H9 (cell line): Measurements from ENCODE around the gene PDE6H. TPM values are rescaled to one million over a fixed set of nuclear protein-coding genes. Genes with fewer than 3 reads are reported as not detected.

Experiments used
- DNase-seq: peaks from one replicate; pipeline ENCODE4 v3.0.0-alpha.2; 2017
- H2AFZ ChIP-seq: one replicate; pipeline ENCODE4 v1.6.1; 2013; ENCODE audit warnings: mild to moderate bottlenecking, low read length, control low read depth, moderate library complexity
- H2AK5ac ChIP-seq: 2 replicates; pipeline ENCODE4 v1.6.1; 2013; ENCODE audit warnings: low read length, control low read depth, mixed read lengths; ENCODE audit not compliant: insufficient read length
- H2BK120ac ChIP-seq: one replicate; pipeline ENCODE4 v1.6.1; 2013; ENCODE audit warnings: low read depth, mild to moderate bottlenecking, low read length, control low read depth, inconsistent platforms; ENCODE audit not compliant: poor library complexity, severe bottlenecking
- H2BK12ac ChIP-seq: 2 replicates; pipeline ENCODE4 v1.6.1; 2013; ENCODE audit warnings: low read length, control low read depth, mixed read lengths, low read depth; ENCODE audit not compliant: insufficient read length
- H2BK15ac ChIP-seq: 2 replicates; pipeline ENCODE4 v1.6.1; 2013; ENCODE audit warnings: low read depth, low read length, control low read depth
- H2BK20ac ChIP-seq: one replicate; pipeline ENCODE4 v1.6.1; 2013; ENCODE audit warnings: low read depth, mild to moderate bottlenecking, low read length, control low read depth, inconsistent platforms; ENCODE audit not compliant: poor library complexity, severe bottlenecking
- H2BK5ac ChIP-seq: 2 replicates; pipeline ENCODE4 v1.6.1; 2013; ENCODE audit warnings: low read length, control low read depth, mixed read lengths; ENCODE audit not compliant: insufficient read length
- H3K14ac ChIP-seq: 2 replicates; pipeline ENCODE4 v1.6.1; 2013; ENCODE audit warnings: low read length, control low read depth; ENCODE audit not compliant: insufficient read depth
- H3K18ac ChIP-seq: 2 replicates; pipeline ENCODE4 v1.6.1; 2013; ENCODE audit warnings: low read depth, mild to moderate bottlenecking, mixed read lengths, low read length, control low read depth; ENCODE audit not compliant: insufficient read length
- H3K23ac ChIP-seq: 2 replicates; pipeline ENCODE4 v1.6.1; 2013; ENCODE audit warnings: low read length, control low read depth, mixed read lengths, low read depth; ENCODE audit not compliant: insufficient read length
- H3K23me2 ChIP-seq: 2 replicates; pipeline ENCODE4 v1.6.1; 2013; ENCODE audit warnings: low read depth, mild to moderate bottlenecking, mixed read lengths, low read length, control low read depth; ENCODE audit not compliant: insufficient read length, poor library complexity, severe bottlenecking
- H3K27ac ChIP-seq: 2 replicates; pipeline ENCODE4 v1.5.1; 2013; ENCODE audit warnings: low read length, control low read depth, mixed read lengths, low read depth; ENCODE audit not compliant: insufficient read length
- H3K27me3 ChIP-seq: 2 replicates; pipeline ENCODE4 v1.6.1; 2013; ENCODE audit warnings: low read length, control low read depth, inconsistent platforms; ENCODE audit not compliant: insufficient read depth
- H3K4ac ChIP-seq: 2 replicates; pipeline ENCODE4 v1.6.1; 2013; ENCODE audit warnings: low read depth, mild to moderate bottlenecking, control low read depth, inconsistent platforms, low read length, moderate library complexity
- H3K4me1 ChIP-seq: 2 replicates; pipeline ENCODE4 v1.6.1; 2013; ENCODE audit warnings: low read length, control low read depth, inconsistent platforms; ENCODE audit not compliant: insufficient read depth
- H3K4me2 ChIP-seq: 2 replicates; pipeline ENCODE4 v1.6.1; 2013; ENCODE audit warnings: low read length, control low read depth, mixed read lengths; ENCODE audit not compliant: insufficient read length, insufficient read depth
- H3K56ac ChIP-seq: 2 replicates; pipeline ENCODE4 v1.6.1; 2013; ENCODE audit warnings: low read depth, mild to moderate bottlenecking, mixed read lengths, low read length, control low read depth; ENCODE audit not compliant: insufficient read length
- H3K79me1 ChIP-seq: 2 replicates; pipeline ENCODE4 v1.6.1; 2013; ENCODE audit warnings: low read depth, mild to moderate bottlenecking, moderate library complexity, low read length, control low read depth, inconsistent platforms; ENCODE audit not compliant: insufficient read depth, poor library complexity, severe bottlenecking
- H3K79me2 ChIP-seq: 2 replicates; pipeline ENCODE4 v1.6.1; 2013; ENCODE audit warnings: low read length, control low read depth, inconsistent platforms; ENCODE audit not compliant: insufficient read depth
- H3K9ac ChIP-seq: 2 replicates; pipeline ENCODE4 v1.6.1; 2013; ENCODE audit warnings: low read length, control low read depth, mixed read lengths; ENCODE audit not compliant: insufficient read length; ENCODE audit errors: extremely low read depth
- H3K9me3 ChIP-seq: one replicate; pipeline ENCODE4 v1.6.1; 2013; ENCODE audit warnings: low read depth, low read length, inconsistent platforms; ENCODE audit not compliant: control insufficient read depth
- H3T11ph ChIP-seq: one replicate; pipeline ENCODE4 v1.6.1; 2013; ENCODE audit warnings: mild to moderate bottlenecking, low read length, control low read depth, inconsistent platforms
- H4K20me1 ChIP-seq: one replicate; pipeline ENCODE4 v1.6.1; 2013; ENCODE audit not compliant: control insufficient read depth, insufficient read length, insufficient read depth
- H4K5ac ChIP-seq: 2 replicates; pipeline ENCODE4 v1.6.1; 2013; ENCODE audit warnings: low read depth, mild to moderate bottlenecking, mixed read lengths, low read length, control low read depth; ENCODE audit not compliant: insufficient read length
- H4K8ac ChIP-seq: replicated peaks from 2 replicates; pipeline ENCODE4 v1.6.1; 2013; ENCODE audit warnings: low read length, control low read depth, mixed read lengths, low read depth; ENCODE audit not compliant: insufficient read length
- H4K91ac ChIP-seq: 2 replicates; pipeline ENCODE4 v1.6.1; 2013; ENCODE audit warnings: low read depth, mild to moderate bottlenecking, moderate library complexity, mixed read lengths, low read length, control low read depth; ENCODE audit not compliant: insufficient read length
- H3K27ac Mint-ChIP-seq, 3 experiments: 2 replicates in 2 of 3; 3 replicates in 1 of 3; pipeline ENCODE4 v1.8.0; 2020 to 2021; ENCODE audit warnings: mixed read lengths in 3 of 3, mild to moderate bottlenecking in 1 of 3, moderate library complexity in 1 of 3
- H3K27me3 Mint-ChIP-seq: 2 replicates; pipeline ENCODE4 v1.8.0; 2021; ENCODE audit warnings: low read depth, mild to moderate bottlenecking, moderate library complexity, mixed read lengths
- H3K36me3 Mint-ChIP-seq, 3 experiments: 2 replicates in 2 of 3; 3 replicates in 1 of 3; pipeline ENCODE4 v1.8.0; 2020 to 2021; ENCODE audit warnings: low read depth in 3 of 3, mixed read lengths in 3 of 3; ENCODE audit not compliant: insufficient read depth in 1 of 3
- H3K4me1 Mint-ChIP-seq, 2 experiments: 2 replicates each; pipeline ENCODE4 v1.8.0; 2020; ENCODE audit warnings: mixed read lengths in 2 of 2
- H3K4me3 Mint-ChIP-seq, 2 experiments: 2 replicates in 1 of 2; 3 replicates in 1 of 2; pipeline ENCODE4 v1.8.0; 2020 to 2021; ENCODE audit warnings: mild to moderate bottlenecking in 2 of 2, mixed read lengths in 2 of 2, moderate library complexity in 1 of 2
- H3K9me3 Mint-ChIP-seq, 2 experiments: 2 replicates in 1 of 2; 3 replicates in 1 of 2; pipeline ENCODE4 v1.8.0; 2020; ENCODE audit warnings: mild to moderate bottlenecking in 2 of 2, mixed read lengths in 2 of 2, moderate library complexity in 1 of 2
- CTCF ChIP-seq: fragments of 200-600 bp; sonication (generic); conservative IDR thresholded peaks from 3 replicates; pipeline ENCODE4 v1.8.0; 2021; ENCODE audit warnings: antibody characterized with exemption, mild to moderate bottlenecking
- WGBS: extraction: QIAGEN DNeasy Blood & Tissue Kit; methylation state at CpG from one replicate; pipeline ENCODE4 v1.1.7; 2013; ENCODE audit warnings: missing lambda C conversion rate, low lambda C conversion rate, mixed read lengths; ENCODE audit not compliant: insufficient read length; ENCODE audit errors: extremely low coverage; 5-methylcytosine and 5-hydroxymethylcytosine counted together
- total RNA-seq: library from RNA; stranded (reverse); gene quantifications from 2 replicates; pipeline ENCODE4 v1.2.1, GENCODE V29; 2021

Gene PDE6H
- total RNA-seq, 1 experiment from 2014 or later, result not detected

- no peaks in the 10 kb centered on the region for H3K36me3 Mint-ChIP-seq
- H3K23me2 ChIP-seq, result no peaks in the 10 kb centered on the region
- no peak overlapping the region for H3K18ac ChIP-seq
- H4K8ac ChIP-seq, result no peak overlapping the region
- no peak overlapping the region for H3T11ph ChIP-seq
- no peak overlapping the region for H3K4me3 Mint-ChIP-seq
- H3K27me3 Mint-ChIP-seq, result no peaks in the 10 kb centered on the region
- no peak overlapping the region for H3K23ac ChIP-seq
- H3K14ac ChIP-seq, result no peak overlapping the region
- WGBS, result no CpG with 5 or more reads among the region's 3 CpGs
- DNase-seq, result no peak
- no peak overlapping the region for H2AK5ac ChIP-seq
- H2BK12ac ChIP-seq, result no peak overlapping the region
- TF ChIP-seq CTCF, result no peak
- H3K79me2 ChIP-seq, result no peaks in the 10 kb centered on the region
- H2AFZ ChIP-seq, result no peak overlapping the region
- no peak overlapping the region for H3K56ac ChIP-seq
- no peaks in the 10 kb centered on the region for H3K4me1 ChIP-seq
- H3K27ac Mint-ChIP-seq, result no peak overlapping the region
- H3K9me3 ChIP-seq, result no peaks in the 10 kb centered on the region
- H3K27ac ChIP-seq, result no peak overlapping the region
- no peaks in the 10 kb centered on the region for H3K9me3 Mint-ChIP-seq
- no peaks in the 10 kb centered on the region for H4K20me1 ChIP-seq
- H3K4me2 ChIP-seq, result no peak overlapping the region
- H3K9ac ChIP-seq, result no peak overlapping the region
- H3K4ac ChIP-seq, result no peak overlapping the region
- no peak overlapping the region for H2BK15ac ChIP-seq
- H2BK5ac ChIP-seq, result no peak overlapping the region
- no peaks in the 10 kb centered on the region; a peak in 1 of 4 replicates for H3K4me1 Mint-ChIP-seq
- H4K91ac ChIP-seq, result no peak overlapping the region
- H2BK20ac ChIP-seq, result no peak overlapping the region
- H3K79me1 ChIP-seq, result no peaks in the 10 kb centered on the region
- H4K5ac ChIP-seq, result no peak overlapping the region
- no peak overlapping the region for H2BK120ac ChIP-seq
- H3K27me3 ChIP-seq, result no peaks in the 10 kb centered on the region
Observed at GRCh38 chr12:14968478-14968877, 4.4 kb upstream of the PDE6H start.
